ENCODE data around the gene RPN1. TPM values are rescaled to one million over a fixed set of nuclear protein-coding genes. Genes with fewer than 3 reads are reported as not detected.

Gene RPN1
- total RNA-seq, 4 donors from 2014 or later = 197 to 219 (median 212) TPM

DNA sequence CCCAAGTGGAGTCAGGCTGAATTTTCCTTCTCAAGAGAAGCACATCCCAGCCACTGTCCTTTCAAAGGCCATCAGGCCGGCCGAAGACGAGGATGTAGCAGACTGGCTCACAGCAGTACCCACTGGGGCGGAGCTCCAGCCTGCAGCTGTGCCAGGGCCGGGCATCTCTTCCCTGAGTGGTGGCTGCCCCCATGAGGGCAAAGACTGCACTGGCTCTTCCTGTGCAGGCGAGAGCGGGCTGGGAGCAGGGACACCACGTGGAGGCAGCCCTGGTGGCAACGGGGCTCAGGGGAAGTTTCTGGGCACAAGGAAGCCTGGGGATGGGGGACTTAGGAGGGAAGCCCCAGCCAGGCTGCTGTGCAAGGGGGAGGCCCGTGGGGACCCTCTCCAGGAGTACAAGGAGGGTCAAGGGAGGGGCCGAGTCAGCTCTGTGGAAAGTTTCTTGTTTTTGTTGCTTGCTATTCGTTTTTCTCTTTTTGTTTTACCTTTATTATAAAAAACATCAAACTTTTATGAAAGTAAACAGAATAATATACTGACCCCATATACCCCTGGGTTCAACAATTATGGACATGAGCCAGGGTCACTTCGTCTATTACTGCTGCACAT, 66.1 kb downstream of the RPN1 start:
- Histone ChIP-seq H3K4me3 (no peak overlapping the region), H3K4me1 (no peaks in the 10 kb centered on the region), H3K36me3 (no peaks in the 10 kb centered on the region), H3K27ac (no peak overlapping the region), H3K27me3 (no peaks in the 10 kb centered on the region), H3K9me3 (no peaks in the 10 kb centered on the region)
- peak; percentile 44 to 64 for ATAC-seq
- intact Hi-C loops (cut with DNase I; ENCODE audit: low total_unique reads) = no loop called here
- in situ Hi-C loops (cut with MboI; ENCODE audit: low sequenced_read_pairs in 4 of 4) = loop anchor here in 1 of 4 donors (25.0 kb wide), 1 partner anchor 147 kb away; no protein-coding TSS in a partner anchor
- TF ChIP-seq, protein P1, sequence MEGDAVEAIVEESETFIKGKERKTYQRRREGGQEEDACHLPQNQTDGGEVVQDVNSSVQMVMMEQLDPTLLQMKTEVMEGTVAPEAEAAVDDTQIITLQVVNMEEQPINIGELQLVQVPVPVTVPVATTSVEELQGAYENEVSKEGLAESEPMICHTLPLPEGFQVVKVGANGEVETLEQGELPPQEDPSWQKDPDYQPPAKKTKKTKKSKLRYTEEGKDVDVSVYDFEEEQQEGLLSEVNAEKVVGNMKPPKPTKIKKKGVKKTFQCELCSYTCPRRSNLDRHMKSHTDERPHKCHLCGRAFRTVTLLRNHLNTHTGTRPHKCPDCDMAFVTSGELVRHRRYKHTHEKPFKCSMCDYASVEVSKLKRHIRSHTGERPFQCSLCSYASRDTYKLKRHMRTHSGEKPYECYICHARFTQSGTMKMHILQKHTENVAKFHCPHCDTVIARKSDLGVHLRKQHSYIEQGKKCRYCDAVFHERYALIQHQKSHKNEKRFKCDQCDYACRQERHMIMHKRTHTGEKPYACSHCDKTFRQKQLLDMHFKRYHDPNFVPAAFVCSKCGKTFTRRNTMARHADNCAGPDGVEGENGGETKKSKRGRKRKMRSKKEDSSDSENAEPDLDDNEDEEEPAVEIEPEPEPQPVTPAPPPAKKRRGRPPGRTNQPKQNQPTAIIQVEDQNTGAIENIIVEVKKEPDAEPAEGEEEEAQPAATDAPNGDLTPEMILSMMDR (IDR thresholded peaks at IDR 0.05 in 4 of 5, conservative IDR thresholded peaks at IDR 0.05 in 1 of 5) = peak; percentile 44 to 67 (median 61)
- no peak for TF ChIP-seq POLR2A (IDR thresholded peaks at IDR 0.05)
- peak in 1 of 2 donors; percentile 31 for DNase-seq

DNA sequence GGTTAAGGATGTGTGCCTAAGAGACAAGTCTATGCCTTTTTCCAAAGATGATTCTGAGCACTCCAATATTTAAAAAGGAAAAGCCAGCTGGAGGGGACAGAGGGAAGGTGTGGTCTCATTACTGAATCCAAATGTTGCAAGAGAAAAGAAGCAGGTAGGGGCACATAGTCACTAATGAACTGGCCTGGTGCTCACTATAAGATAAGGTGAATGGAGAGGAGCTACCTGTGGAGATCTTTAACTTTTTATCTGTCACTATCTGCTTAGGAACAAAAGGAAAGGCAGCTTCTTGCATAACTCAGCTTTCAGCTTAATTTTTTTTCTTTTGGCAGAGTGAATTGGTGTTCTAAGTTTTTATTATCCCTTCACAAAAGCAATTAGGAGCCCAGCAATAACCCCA, 69.1 kb downstream of the RPN1 start:
- no peak overlapping the region for H3K4me3 ChIP-seq
- TF ChIP-seq, protein P1 (IDR thresholded peaks at IDR 0.05 in 4 of 5, conservative IDR thresholded peaks at IDR 0.05 in 1 of 5) = no peak
- TF ChIP-seq POLR2A (IDR thresholded peaks at IDR 0.05) = no peak
- no peaks in the 10 kb centered on the region for H3K36me3 ChIP-seq
- no peak overlapping the region for H3K27ac ChIP-seq
- intact Hi-C loops (cut with DNase I; ENCODE audit: low total_unique reads) (no loop called here), in situ Hi-C loops (cut with MboI; ENCODE audit: low sequenced_read_pairs in 4 of 4) (loop anchor here in 1 of 4 donors (25.0 kb wide), 1 partner anchor 144 kb away; no protein-coding TSS in a partner anchor)
- DNase-seq = no peak
- H3K27me3 ChIP-seq = no peaks in the 10 kb centered on the region
- ATAC-seq = no peak
- H3K9me3 ChIP-seq = no peaks in the 10 kb centered on the region
- H3K4me1 ChIP-seq = no peaks in the 10 kb centered on the region

DNA sequence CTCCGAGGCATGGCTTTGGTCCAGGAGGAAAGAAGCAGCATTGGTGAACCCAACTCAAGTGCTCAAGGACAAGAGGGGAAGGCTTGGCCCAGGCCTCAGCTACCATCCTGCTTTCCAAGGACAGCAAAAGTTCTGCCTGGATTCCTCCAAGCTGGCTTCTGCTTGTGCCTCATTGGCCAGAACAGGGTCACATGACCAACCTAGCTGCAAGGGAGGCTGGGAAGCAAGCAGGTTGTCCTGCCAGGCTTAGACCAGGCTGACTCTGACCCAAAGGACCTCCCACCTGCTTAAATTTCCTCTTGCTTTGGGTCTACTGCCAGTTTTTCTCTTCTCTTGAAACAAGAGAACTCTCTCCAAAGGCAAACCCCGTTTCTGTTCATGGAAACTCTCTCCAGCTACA, 70.7 kb downstream of the RPN1 start:
- TF ChIP-seq, protein P1 (IDR thresholded peaks at IDR 0.05 in 4 of 5, conservative IDR thresholded peaks at IDR 0.05 in 1 of 5) = no peak
- no peak for TF ChIP-seq POLR2A (IDR thresholded peaks at IDR 0.05)
- no peak for ATAC-seq
- no peaks in the 10 kb centered on the region for H3K36me3 ChIP-seq
- no peaks in the 10 kb centered on the region for H3K9me3 ChIP-seq
- intact Hi-C loops (cut with DNase I; ENCODE audit: low total_unique reads) (loop anchor here (10.0 kb wide), 1 partner anchor 95 kb away; no protein-coding TSS in a partner anchor), in situ Hi-C loops (cut with MboI; ENCODE audit: low sequenced_read_pairs in 4 of 4) (loop anchor here in 1 of 4 donors (25.0 kb wide), 1 partner anchor 143 kb away; no protein-coding TSS in a partner anchor)
- H3K4me3 ChIP-seq = no peak overlapping the region
- DNase-seq = no peak
- H3K27ac ChIP-seq = no peak overlapping the region
- H3K4me1 ChIP-seq = no peaks in the 10 kb centered on the region
- no peaks in the 10 kb centered on the region for H3K27me3 ChIP-seq

DNA sequence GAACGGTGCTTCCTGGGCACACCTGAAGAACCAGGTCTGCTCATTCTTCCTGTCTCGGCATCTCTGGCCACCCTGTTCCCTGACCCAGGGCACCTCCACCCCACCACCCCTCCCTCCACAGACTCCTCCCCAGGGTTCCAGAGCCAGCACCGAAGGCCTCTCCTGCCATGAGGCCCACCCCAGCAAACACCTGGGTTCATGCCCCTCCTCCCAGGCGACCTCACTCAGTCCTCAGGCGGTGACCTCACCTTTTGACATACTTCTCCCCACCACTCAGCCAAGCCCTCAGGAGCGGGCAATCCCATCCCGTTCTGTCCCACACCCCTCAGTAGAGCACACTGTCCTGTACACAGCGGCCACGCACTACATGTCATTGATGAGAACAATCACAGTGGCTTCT, 72.3 kb downstream of the RPN1 start:
- in situ Hi-C loops (cut with MboI; ENCODE audit: low sequenced_read_pairs in 4 of 4) (loop anchor here in 1 of 4 donors (25.0 kb wide), 1 partner anchor 141 kb away; no protein-coding TSS in a partner anchor), intact Hi-C loops (cut with DNase I; ENCODE audit: low total_unique reads) (loop anchor here (10.0 kb wide), 1 partner anchor 94 kb away; no protein-coding TSS in a partner anchor)
- TF ChIP-seq, protein P1 (IDR thresholded peaks at IDR 0.05 in 4 of 5, conservative IDR thresholded peaks at IDR 0.05 in 1 of 5) = no peak
- no peak for TF ChIP-seq POLR2A (IDR thresholded peaks at IDR 0.05)
- Histone ChIP-seq H3K36me3 (no peaks in the 10 kb centered on the region), H3K27ac (no peak overlapping the region), H3K27me3 (no peaks in the 10 kb centered on the region), H3K4me3 (no peak overlapping the region), H3K4me1 (no peaks in the 10 kb centered on the region), H3K9me3 (no peaks in the 10 kb centered on the region)
- ATAC-seq (no peak), DNase-seq (no peak)

Data from gastrocnemius medialis (tissue), 4 donors.